ENCODE data around the gene MRPS18A. TPM values are rescaled to one million over a fixed set of nuclear protein-coding genes. Genes with fewer than 3 reads are reported as not detected.
"Not testable (repeated sequence)": the region's sequence is repeated elsewhere in the genome, so short reads cannot be mapped to it uniquely, and the experiment has no call there.

Gene MRPS18A
- total RNA-seq, 2 donors from 2014 or later, result 60.1 to 69.7 TPM

- not testable (repeated sequence) for H3K4me1 Mint-ChIP-seq (ENCODE audit: low read depth); H3K4me3 Mint-ChIP-seq; H3K27ac Mint-ChIP-seq; H3K36me3 Mint-ChIP-seq (ENCODE audit: insufficient read depth in 2 of 2); DNase-seq; H3K9me3 Mint-ChIP-seq; ATAC-seq (replicated peaks in 1 of 2)
- H3K27me3 Mint-ChIP-seq (ENCODE audit: low read depth), result peaks cover 36% of the 10 kb centered on the region
Measured at GRCh38 chr6:43700939-43701560, 13.5 kb upstream of the MRPS18A start.

- no peaks in the 10 kb centered on the region for H3K9me3 Mint-ChIP-seq
- H3K27ac Mint-ChIP-seq, result no peak overlapping the region
- ATAC-seq (replicated peaks in 1 of 2), result no peak
- peaks cover 33% of the 10 kb centered on the region for H3K27me3 Mint-ChIP-seq (ENCODE audit: low read depth)
- no peak for DNase-seq
- no peaks in the 10 kb centered on the region for H3K4me1 Mint-ChIP-seq (ENCODE audit: low read depth)
- H3K4me3 Mint-ChIP-seq, result no peak overlapping the region
- no peaks in the 10 kb centered on the region for H3K36me3 Mint-ChIP-seq (ENCODE audit: insufficient read depth in 2 of 2)
Measured at GRCh38 chr6:43699564-43700186, 12.1 kb upstream of the MRPS18A start.

- H3K4me3 Mint-ChIP-seq, result no peak overlapping the region
- peaks cover 33% of the 10 kb centered on the region for H3K27me3 Mint-ChIP-seq (ENCODE audit: low read depth)
- ATAC-seq (replicated peaks in 1 of 2) (no peak), DNase-seq (no peak)
- no peaks in the 10 kb centered on the region for H3K9me3 Mint-ChIP-seq
- no peaks in the 10 kb centered on the region for H3K36me3 Mint-ChIP-seq (ENCODE audit: insufficient read depth in 2 of 2)
- no peaks in the 10 kb centered on the region for H3K4me1 Mint-ChIP-seq (ENCODE audit: low read depth)
- H3K27ac Mint-ChIP-seq, result no peak overlapping the region
Measured at GRCh38 chr6:43698584-43699349, 11.2 kb upstream of the MRPS18A start.

GRCh38 chr6:43697421-43697820 is 9.8 kb upstream of the MRPS18A start:
- no peaks in the 10 kb centered on the region for H3K4me1 Mint-ChIP-seq (ENCODE audit: low read depth)
- H3K27me3 Mint-ChIP-seq (ENCODE audit: low read depth), result peaks cover 30% of the 10 kb centered on the region
- H3K4me3 Mint-ChIP-seq, result no peak overlapping the region
- no peak overlapping the region for H3K27ac Mint-ChIP-seq
- no peak for DNase-seq
- no peaks in the 10 kb centered on the region for H3K9me3 Mint-ChIP-seq
- no peak for ATAC-seq (replicated peaks in 1 of 2)
- H3K36me3 Mint-ChIP-seq (ENCODE audit: insufficient read depth in 2 of 2), result no peaks in the 10 kb centered on the region

GRCh38 chr6:43695967-43696291 is 8.3 kb upstream of the MRPS18A start:
- no peak for DNase-seq
- H3K9me3 Mint-ChIP-seq, result no peaks in the 10 kb centered on the region
- ATAC-seq (replicated peaks in 1 of 2), result no peak
- no peak overlapping the region for H3K27ac Mint-ChIP-seq
- H3K36me3 Mint-ChIP-seq (ENCODE audit: insufficient read depth in 2 of 2), result no peaks in the 10 kb centered on the region
- H3K4me1 Mint-ChIP-seq (ENCODE audit: low read depth), result no peaks in the 10 kb centered on the region
- H3K27me3 Mint-ChIP-seq (ENCODE audit: low read depth), result peaks cover 17% of the 10 kb centered on the region
- H3K4me3 Mint-ChIP-seq, result no peak overlapping the region

- Mint-ChIP-seq H3K4me3 (no peak overlapping the region), H3K36me3 (ENCODE audit: insufficient read depth in 2 of 2) (no peaks in the 10 kb centered on the region), H3K27ac (no peak overlapping the region), H3K4me1 (ENCODE audit: low read depth) (no peaks in the 10 kb centered on the region), H3K27me3 (ENCODE audit: low read depth) (peaks cover 16% of the 10 kb centered on the region), H3K9me3 (no peaks in the 10 kb centered on the region)
- no peak for ATAC-seq (replicated peaks in 1 of 2)
- no peak for DNase-seq
Measured at GRCh38 chr6:43695215-43695966, 7.8 kb upstream of the MRPS18A start.

GRCh38 chr6:43689421-43689820 is 1.8 kb upstream of the MRPS18A start:
- Mint-ChIP-seq H3K4me1 (ENCODE audit: low read depth) (peaks cover 36% of the 10 kb centered on the region), H3K9me3 (no peaks in the 10 kb centered on the region), H3K4me3 (no peak overlapping the region), H3K27me3 (ENCODE audit: low read depth) (no peaks in the 10 kb centered on the region), H3K36me3 (ENCODE audit: insufficient read depth in 2 of 2) (peaks cover 1 to 6% of the 10 kb centered on the region in 2 donors), H3K27ac (no peak overlapping the region)
- DNase-seq (no peak), ATAC-seq (replicated peaks in 1 of 2) (no peak)

- DNase-seq, result no peak
- Mint-ChIP-seq H3K9me3 (no peaks in the 10 kb centered on the region), H3K36me3 (ENCODE audit: insufficient read depth in 2 of 2) (peaks cover 1 to 6% of the 10 kb centered on the region in 2 donors), H3K27me3 (ENCODE audit: low read depth) (no peaks in the 10 kb centered on the region), H3K27ac (peak overlapping the region; percentile 62), H3K4me3 (peak overlapping the region; percentile 95), H3K4me1 (ENCODE audit: low read depth) (peaks cover 57% of the 10 kb centered on the region)
- peak in 1 of 2 donors; percentile 8 for ATAC-seq (replicated peaks in 1 of 2)
Measured at GRCh38 chr6:43687079-43687436, 533 bp downstream of the MRPS18A start.

- Mint-ChIP-seq H3K4me1 (ENCODE audit: low read depth) (peaks cover 57% of the 10 kb centered on the region), H3K27me3 (ENCODE audit: low read depth) (no peaks in the 10 kb centered on the region), H3K27ac (peak overlapping the region; percentile 80), H3K4me3 (no peak overlapping the region), H3K9me3 (no peaks in the 10 kb centered on the region), H3K36me3 (ENCODE audit: insufficient read depth in 2 of 2) (peaks cover 1 to 6% of the 10 kb centered on the region in 2 donors)
- DNase-seq (no peak), ATAC-seq (replicated peaks in 1 of 2) (no peak)
Measured at GRCh38 chr6:43683708-43684455, 3.7 kb downstream of the MRPS18A start.

- no peaks in the 10 kb centered on the region for H3K27me3 Mint-ChIP-seq (ENCODE audit: low read depth)
- peaks cover 48% of the 10 kb centered on the region for H3K4me1 Mint-ChIP-seq (ENCODE audit: low read depth)
- DNase-seq (no peak), ATAC-seq (replicated peaks in 1 of 2) (no peak)
- no peak overlapping the region for H3K4me3 Mint-ChIP-seq
- no peaks in the 10 kb centered on the region for H3K9me3 Mint-ChIP-seq
- H3K36me3 Mint-ChIP-seq (ENCODE audit: insufficient read depth in 2 of 2), result peaks cover 0 to 9% of the 10 kb centered on the region in 2 donors
- no peak overlapping the region for H3K27ac Mint-ChIP-seq
Measured at GRCh38 chr6:43682724-43683429, 4.7 kb downstream of the MRPS18A start.

- DNase-seq (no peak), ATAC-seq (replicated peaks in 1 of 2) (no peak)
- H3K4me3 Mint-ChIP-seq, result no peak overlapping the region
- H3K36me3 Mint-ChIP-seq (ENCODE audit: insufficient read depth in 2 of 2), result peaks cover 0 to 3% of the 10 kb centered on the region in 2 donors
- no peaks in the 10 kb centered on the region for H3K9me3 Mint-ChIP-seq
- H3K4me1 Mint-ChIP-seq (ENCODE audit: low read depth), result peaks cover 40% of the 10 kb centered on the region
- no peak overlapping the region for H3K27ac Mint-ChIP-seq
- no peaks in the 10 kb centered on the region for H3K27me3 Mint-ChIP-seq (ENCODE audit: low read depth)
Measured at GRCh38 chr6:43681303-43681702, 6.3 kb downstream of the MRPS18A start.

All from activated T-cell treated with anti-CD3 and anti-CD28 coated beads, Interleukin-2, amount 50 U/mL, for 72 hours (primary cell).